MCF 10A (cell line): ENCODE data around the gene RCAN3. TPM values are rescaled to one million over a fixed set of nuclear protein-coding genes. Genes with fewer than 3 reads are reported as not detected.

Experiments used
- BruUV-seq: library from RNA; stranded (reverse); fragments of 400-500 nt; replicated peaks from 2 replicates; lab custom pipeline; 2021; lab: Mats Ljungman, UMichigan
- CTCF ChIA-PET: fragments of 300-600 bp; sonication (Branson Sonifier 250); formaldehyde crosslinking; extraction: SDS; loops from one replicate; lab custom pipeline; 2021; ENCODE audit warnings: antibody characterized with exemption, inconsistent platforms; lab: Yijun Ruan, JAX
- POLR2A ChIA-PET: fragments of 300-600, 350-650 bp; sonication (Branson Sonifier 250); formaldehyde crosslinking; extraction: SDS; loops from one replicate; lab custom pipeline; 2020; ENCODE audit warnings: antibody characterized with exemption, inconsistent platforms; lab: Yijun Ruan, JAX
- DNase-seq: peaks from one replicate; pipeline ENCODE4 v3.0.0-alpha.2; 2018; ENCODE audit not compliant: unreplicated experiment
- H3K27ac Mint-ChIP-seq: one replicate; pipeline ENCODE4 v1.8.0; 2022; ENCODE audit warnings: mild to moderate bottlenecking, low read depth, mixed read lengths; ENCODE audit not compliant: unreplicated experiment
- H3K27me3 Mint-ChIP-seq: one replicate; pipeline ENCODE4 v1.8.0; 2022; ENCODE audit warnings: mixed read lengths; ENCODE audit not compliant: insufficient read depth, unreplicated experiment
- H3K36me3 Mint-ChIP-seq: one replicate; pipeline ENCODE4 v1.8.0; 2022; ENCODE audit warnings: mild to moderate bottlenecking, moderate library complexity, mixed read lengths; ENCODE audit not compliant: insufficient read depth, unreplicated experiment
- H3K4me1 Mint-ChIP-seq: one replicate; pipeline ENCODE4 v1.8.0; 2022; ENCODE audit warnings: mixed read lengths; ENCODE audit not compliant: insufficient read depth, unreplicated experiment
- H3K4me3 Mint-ChIP-seq: one replicate; pipeline ENCODE4 v1.8.0; 2022; ENCODE audit warnings: mild to moderate bottlenecking, moderate library complexity, mixed read lengths; ENCODE audit not compliant: unreplicated experiment
- H3K9me3 Mint-ChIP-seq: one replicate; pipeline ENCODE4 v1.8.0; 2022; ENCODE audit warnings: mixed read lengths; ENCODE audit not compliant: unreplicated experiment
- CTCF ChIP-seq: fragments of 200-600 bp; IDR thresholded peaks from one replicate; pipeline ENCODE4 v1.8.0; 2022; ENCODE audit warnings: antibody characterized with exemption, mild to moderate bottlenecking; ENCODE audit not compliant: unreplicated experiment
- intact Hi-C: fragments of 100-400 bp; cut with micrococcal nuclease; formaldehyde crosslinking; loops from 2 replicates; pipeline ENCODE4 v1.14.1; 2022
- total RNA-seq: library from RNA; stranded (reverse); gene quantifications from 2 replicates; pipeline ENCODE4 v1.2.3, GENCODE V29; 2022

The RCAN3 gene
- total RNA-seq, 1 experiment from 2014 or later = 6.1 TPM

DNA sequence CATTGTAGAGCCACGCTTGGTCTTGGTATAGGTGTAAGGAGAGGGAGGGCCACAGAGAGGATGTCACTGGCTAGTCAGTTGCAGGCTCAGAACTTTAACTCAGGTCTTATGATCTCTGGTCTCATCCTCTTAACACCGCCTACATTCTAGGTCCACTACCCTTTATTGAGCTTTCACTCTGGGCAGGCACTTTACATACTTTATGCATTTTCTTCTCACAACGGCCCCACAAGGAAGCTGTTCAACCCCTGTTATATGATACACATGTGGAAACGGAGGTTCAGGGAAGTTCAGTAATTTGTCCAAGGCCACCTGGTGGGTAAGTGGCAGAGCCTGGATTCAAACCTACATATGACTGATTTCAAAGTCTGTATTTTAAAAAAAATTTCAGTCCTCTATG, 25.3 kb upstream of the RCAN3 start:
- TF ChIP-seq CTCF = no peak
- H3K27me3 Mint-ChIP-seq = no peaks in the 10 kb centered on the region
- intact Hi-C loops = no loop called here
- DNase-seq = no peak
- no peaks in the 10 kb centered on the region for H3K36me3 Mint-ChIP-seq
- no peaks in the 10 kb centered on the region for H3K9me3 Mint-ChIP-seq
- ChIA-PET POLR2A (interaction anchor here (1.0 to 2.0 kb wide), 2 partner anchors 26 to 62 kb away, joined by 4 to 11 read pairs; partner anchors contain the start of genes NIPAL3 and RCAN3), CTCF (interaction anchor here (0.6 to 1.7 kb wide), 2 partner anchors 49 to 110 kb away, joined by 3 read pairs; no protein-coding TSS in a partner anchor)
- no TSS peak for BruUV-seq
- H3K4me1 Mint-ChIP-seq = no peaks in the 10 kb centered on the region
- no peak overlapping the region for H3K27ac Mint-ChIP-seq
- no peak overlapping the region for H3K4me3 Mint-ChIP-seq

- no peak overlapping the region for H3K4me3 Mint-ChIP-seq
- H3K9me3 Mint-ChIP-seq = no peaks in the 10 kb centered on the region
- DNase-seq = no peak
- no peak for TF ChIP-seq CTCF
- CTCF ChIA-PET = interaction anchor here (0.6 to 1.1 kb wide), 2 partner anchors 24 to 106 kb away, joined by 3 read pairs; no protein-coding TSS in a partner anchor
- POLR2A ChIA-PET = interaction anchor here (0.6 to 1.2 kb wide), 4 partner anchors 14 to 88 kb away, joined by 3 read pairs; partner anchors contain the start of gene RCAN3
- no peaks in the 10 kb centered on the region for H3K4me1 Mint-ChIP-seq
- BruUV-seq = no TSS peak
- H3K36me3 Mint-ChIP-seq = no peaks in the 10 kb centered on the region
- no peaks in the 10 kb centered on the region for H3K27me3 Mint-ChIP-seq
- H3K27ac Mint-ChIP-seq = no peak overlapping the region
- intact Hi-C loops = no loop called here
Measured at GRCh38 chr1:24481101-24481500, 21.5 kb upstream of the RCAN3 start.

DNA sequence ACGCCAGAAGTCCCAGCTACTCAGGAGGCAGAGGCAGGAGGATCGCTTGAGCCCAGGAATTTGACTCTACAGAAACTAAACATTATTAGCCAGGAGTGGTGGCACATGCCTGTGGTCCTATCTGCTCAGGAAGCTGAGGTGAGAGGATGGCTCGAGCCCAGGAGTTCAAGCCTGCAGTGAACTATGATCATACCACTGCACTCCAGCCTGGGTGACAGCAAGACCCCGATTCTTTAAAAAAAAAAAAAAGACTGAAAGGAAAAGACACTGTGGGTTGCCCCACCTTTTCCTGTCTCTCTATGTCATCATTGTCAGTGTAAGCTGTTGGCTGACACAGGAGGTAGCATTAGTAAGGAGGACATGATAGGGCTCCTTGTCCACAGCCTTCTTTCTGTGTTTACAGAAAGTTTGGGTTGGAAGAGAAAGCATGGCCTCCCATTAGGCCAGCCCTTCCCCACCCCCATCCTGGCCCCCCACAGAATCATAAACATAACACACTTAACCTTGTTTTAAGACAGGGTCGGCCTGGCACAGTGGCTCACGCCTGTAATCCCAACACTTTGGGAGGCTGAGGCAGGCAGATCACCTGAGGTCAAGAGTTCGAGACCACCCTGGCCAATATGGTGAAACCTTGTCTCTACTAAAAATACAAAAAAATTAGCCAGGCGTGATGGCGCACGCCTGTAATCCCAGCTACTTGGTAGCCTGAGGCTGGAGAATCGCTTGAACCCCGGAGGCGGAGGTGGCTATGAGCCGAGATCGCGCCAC, 20.6 kb upstream of the RCAN3 start:
- Mint-ChIP-seq H3K9me3 (no peaks in the 10 kb centered on the region), H3K27ac (no peak overlapping the region), H3K36me3 (no peaks in the 10 kb centered on the region), H3K4me3 (no peak overlapping the region), H3K27me3 (no peaks in the 10 kb centered on the region), H3K4me1 (no peaks in the 10 kb centered on the region)
- no TSS peak for BruUV-seq
- no peak for DNase-seq
- POLR2A ChIA-PET = interaction anchor here (0.6 to 1.1 kb wide), 2 partner anchors 20 to 87 kb away, joined by 3 read pairs; partner anchors contain the start of gene RCAN3
- intact Hi-C loops = no loop called here
- TF ChIP-seq CTCF = no peak
- CTCF ChIA-PET = interaction anchor here (0.6 to 1.1 kb wide), 2 partner anchors 19 to 105 kb away, joined by 3 read pairs; no protein-coding TSS in a partner anchor

DNA sequence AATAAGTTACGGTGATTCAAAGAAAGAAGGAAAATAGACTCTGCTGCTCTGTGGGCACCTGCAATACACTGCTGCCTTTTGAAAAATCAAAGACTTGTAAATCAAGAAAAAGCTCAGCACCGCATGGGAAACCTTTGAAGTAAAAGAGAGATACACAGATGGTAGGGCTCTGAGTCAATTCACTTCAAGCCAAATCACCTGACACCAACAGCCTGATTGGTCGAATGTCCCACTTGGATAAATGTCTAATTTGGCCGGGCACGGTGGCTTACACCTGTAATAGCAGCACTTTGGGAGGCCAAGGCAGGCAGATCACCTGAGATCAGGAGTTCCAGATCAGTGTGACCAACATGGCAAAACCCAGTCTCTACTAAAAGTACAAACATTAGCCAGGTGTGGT, 19.2 kb upstream of the RCAN3 start:
- Mint-ChIP-seq H3K4me1 (no peaks in the 10 kb centered on the region), H3K36me3 (no peaks in the 10 kb centered on the region), H3K27me3 (no peaks in the 10 kb centered on the region), H3K27ac (no peak overlapping the region), H3K9me3 (no peaks in the 10 kb centered on the region), H3K4me3 (no peak overlapping the region)
- ChIA-PET POLR2A (no interaction called here), CTCF (interaction anchor here (0.7 to 0.8 kb wide), 2 partner anchors 261 to 443 kb away, joined by 3 read pairs; no protein-coding TSS in a partner anchor)
- TF ChIP-seq CTCF = no peak
- DNase-seq = no peak
- no TSS peak for BruUV-seq
- intact Hi-C loops = no loop called here
